Esophagus muscularis mucosa (tissue), 4 donors: ENCODE results near the gene LRWD1. TPM values are rescaled to one million over a fixed set of nuclear protein-coding genes. Genes with fewer than 3 reads are reported as not detected.
A peak's percentile ranks its signal among the peaks of the same experiment; 100 is the strongest.

Source experiments
- DNase-seq: peaks from one replicate; pipeline ENCODE4 v3.0.0-alpha.2; 2017; ENCODE audit errors: extremely low spot score
- H3K27ac ChIP-seq, 4 donors: fragments of 200-600 bp; sonication (generic); replicated peaks in 1 of 4; 1 replicate in 3 of 4; 2 replicates in 1 of 4; pipeline ENCODE4 v1.5.1; 2016 to 2019; ENCODE audit warnings: mild to moderate bottlenecking in 1 of 4
- H3K27me3 ChIP-seq, 4 donors: fragments of 200-600 bp; sonication (generic); one replicate each; pipeline versions ENCODE4 v1.5.1 to v1.6.0; 2016 to 2019
- H3K36me3 ChIP-seq, 4 donors: fragments of 200-600 bp; sonication (generic); one replicate each; pipeline ENCODE4 v1.5.1; 2016 to 2019
- H3K4me1 ChIP-seq, 4 donors: fragments of 200-600 bp; sonication (generic); one replicate each; pipeline ENCODE4 v1.5.1; 2016 to 2019
- H3K4me3 ChIP-seq, 4 donors: fragments of 200-600 bp; sonication (generic); 1 replicate in 2 of 4; 2 replicates in 2 of 4; pipeline ENCODE4 v1.5.1; 2016 to 2019; ENCODE audit warnings: mild to moderate bottlenecking in 4 of 4, moderate library complexity in 1 of 4
- H3K9me3 ChIP-seq, 4 donors: fragments of 200-600 bp; sonication (generic); 1 replicate in 3 of 4; 2 replicates in 1 of 4; pipeline ENCODE4 v1.5.1; 2016 to 2019
- CTCF ChIP-seq, 3 experiments: fragments of 200-600 bp in 2 of 3; fragments of 450-650 bp in 1 of 3; sonication (generic) in 2 of 3; IDR thresholded peaks; one replicate each; pipeline ENCODE4 v1.5.1; 2017 to 2019; ENCODE audit warnings: antibody characterized with exemption in 3 of 3, mild to moderate bottlenecking in 2 of 3, moderate library complexity in 1 of 3
- EP300 ChIP-seq: sonication (generic); formaldehyde crosslinking; IDR thresholded peaks from one replicate; pipeline ENCODE4 v1.6.1; 2017; ENCODE audit warnings: antibody characterized with exemption
- POLR2A ChIP-seq: fragments of 450-650 bp; IDR thresholded peaks from one replicate; pipeline ENCODE4 v1.6.1; 2017; ENCODE audit warnings: antibody characterized with exemption, moderate library complexity, mild to moderate bottlenecking, low read depth
- POLR2AphosphoS5 ChIP-seq, 2 donors: sonication (generic); formaldehyde crosslinking; IDR thresholded peaks; one replicate each; pipeline ENCODE4 v1.6.1; 2017; ENCODE audit warnings: antibody characterized with exemption in 2 of 2
- WGBS: methylation state at CpG from one replicate; pipeline ENCODE4 v1.1.5; 2018; 5-methylcytosine and 5-hydroxymethylcytosine counted together
- intact Hi-C: fragments of 100-400 bp; cut with DNase I; formaldehyde crosslinking; loops from one replicate; pipeline ENCODE4 v1.15.1; 2023
- total RNA-seq, 4 donors: library from RNA; depleted of rRNA; stranded (reverse); fragments of >200 nt; gene quantifications; one replicate each; pipeline versions ENCODE4 v1.1.0 to v1.2.1, GENCODE V29; 2016

Gene LRWD1
- total RNA-seq, 4 donors from 2014 or later = 10.0 to 32.7 (median 17.0) TPM

GRCh38 chr7:102421706-102422240 is 43.0 kb upstream of the LRWD1 start:
- TF ChIP-seq POLR2AphosphoS5 (IDR thresholded peaks at IDR 0.05) = no peak
- TF ChIP-seq POLR2A = no peak
- no peak for TF ChIP-seq EP300
- TF ChIP-seq CTCF (IDR thresholded peaks at IDR 0.05) = no peak
- Histone ChIP-seq H3K27ac (no peak overlapping the region), H3K9me3 (no peaks in the 10 kb centered on the region), H3K36me3 (peaks cover 35 to 99% (median 81%) of the 10 kb centered on the region in 4 donors), H3K4me1 (peaks cover 0 to 7% (median 0%) of the 10 kb centered on the region in 4 donors), H3K27me3 (no peaks in the 10 kb centered on the region), H3K4me3 (no peak overlapping the region)
- 92% methylated on average over 10 of the region's 10 CpGs for WGBS
- intact Hi-C loops = no loop called here
- DNase-seq = no peak

- no peaks in the 10 kb centered on the region for H3K27me3 ChIP-seq
- no peak overlapping the region for H3K4me3 ChIP-seq
- H3K27ac ChIP-seq = no peak overlapping the region
- DNase-seq = no peak
- H3K9me3 ChIP-seq = no peaks in the 10 kb centered on the region
- no peak for TF ChIP-seq POLR2A
- no peak for TF ChIP-seq CTCF (IDR thresholded peaks at IDR 0.05)
- TF ChIP-seq POLR2AphosphoS5 (IDR thresholded peaks at IDR 0.05) = no peak
- no peak for TF ChIP-seq EP300
- WGBS = 65% methylated on average over 4 of the region's 12 CpGs
- peaks cover 29 to 85% (median 75%) of the 10 kb centered on the region in 4 donors for H3K36me3 ChIP-seq
- intact Hi-C loops = no loop called here
- H3K4me1 ChIP-seq = peaks cover 0 to 7% (median 0%) of the 10 kb centered on the region in 4 donors
These were observed 40.6 kb upstream of the LRWD1 start for GRCh38 chr7:102424129-102424551.

- Histone ChIP-seq H3K4me3 (no peak overlapping the region), H3K27ac (no peak overlapping the region), H3K9me3 (no peaks in the 10 kb centered on the region), H3K27me3 (no peaks in the 10 kb centered on the region), H3K36me3 (peaks cover 29 to 79% (median 71%) of the 10 kb centered on the region in 4 donors), H3K4me1 (peaks cover 0 to 7% (median 0%) of the 10 kb centered on the region in 4 donors)
- DNase-seq = no peak
- intact Hi-C loops = no loop called here
- 94% methylated on average over 9 of the region's 13 CpGs for WGBS
- TF ChIP-seq POLR2A (no peak), CTCF (IDR thresholded peaks at IDR 0.05) (no peak), POLR2AphosphoS5 (IDR thresholded peaks at IDR 0.05) (no peak), EP300 (no peak)
These were observed 40.0 kb upstream of the LRWD1 start for GRCh38 chr7:102424787-102425218.

GRCh38 chr7:102425639-102426267 is 39.0 kb upstream of the LRWD1 start:
- intact Hi-C loops = no loop called here
- H3K27me3 ChIP-seq = no peaks in the 10 kb centered on the region
- 53% methylated on average over 21 of the region's 25 CpGs for WGBS
- peaks cover 26 to 71% (median 62%) of the 10 kb centered on the region in 4 donors for H3K36me3 ChIP-seq
- no peak for TF ChIP-seq POLR2A
- no peak for TF ChIP-seq POLR2AphosphoS5 (IDR thresholded peaks at IDR 0.05)
- no peak for TF ChIP-seq CTCF (IDR thresholded peaks at IDR 0.05)
- no peak for TF ChIP-seq EP300
- DNase-seq = no peak
- H3K4me1 ChIP-seq = peaks cover 0 to 7% (median 0%) of the 10 kb centered on the region in 4 donors
- H3K27ac ChIP-seq = peak overlapping the region in 3 of 4 donors; percentile 7 to 58 (median 27)
- no peaks in the 10 kb centered on the region for H3K9me3 ChIP-seq
- peak overlapping the region in 1 of 4 donors; percentile 14 for H3K4me3 ChIP-seq
